ENCODE data around the gene DDHD1. TPM values are rescaled to one million over a fixed set of nuclear protein-coding genes. Genes with fewer than 3 reads are reported as not detected.

The DDHD1 gene
- total RNA-seq, 2 donors from 2014 or later: 46.7 to 146 TPM

GRCh38 chr14:52988139-52988538 is 165.0 kb downstream of the DDHD1 start:
- H3K36me3 Mint-ChIP-seq (ENCODE audit: low read depth): no peaks in the 10 kb centered on the region
- H3K4me3 Mint-ChIP-seq: no peak overlapping the region
- ATAC-seq (replicated peaks): no peak
- H3K9me3 Mint-ChIP-seq: no peaks in the 10 kb centered on the region
- H3K27me3 Mint-ChIP-seq: peaks cover 4% of the 10 kb centered on the region
- no peak overlapping the region for H3K27ac Mint-ChIP-seq
- no peaks in the 10 kb centered on the region for H3K4me1 Mint-ChIP-seq

GRCh38 chr14:52987514-52987913 is 165.6 kb downstream of the DDHD1 start:
- Mint-ChIP-seq H3K4me1 (no peaks in the 10 kb centered on the region), H3K27ac (no peak overlapping the region), H3K27me3 (no peaks in the 10 kb centered on the region), H3K9me3 (no peaks in the 10 kb centered on the region), H3K36me3 (ENCODE audit: low read depth) (no peaks in the 10 kb centered on the region), H3K4me3 (no peak overlapping the region)
- no peak for ATAC-seq (replicated peaks)

GRCh38 chr14:52987042-52987441 is 166.1 kb downstream of the DDHD1 start:
- ATAC-seq (replicated peaks): peak; percentile 59
- no peaks in the 10 kb centered on the region for H3K27me3 Mint-ChIP-seq
- no peak overlapping the region for H3K4me3 Mint-ChIP-seq
- no peak overlapping the region for H3K27ac Mint-ChIP-seq
- no peaks in the 10 kb centered on the region for H3K9me3 Mint-ChIP-seq
- no peaks in the 10 kb centered on the region for H3K36me3 Mint-ChIP-seq (ENCODE audit: low read depth)
- H3K4me1 Mint-ChIP-seq: no peaks in the 10 kb centered on the region

Other genes starting within 250 kb of the DDHD1 start
- gene FERMT2, start 202.3 kb downstream of the DDHD1 start, total RNA-seq: 1 to 10 TPM; 1.3 to 5.0 TPM

Data from activated T-helper 17 cell treated with anti-CD3 and anti-CD28 coated beads, Interleukin-2, amount 50 U/mL, for 72 hours (primary cell).